ENCODE results near the gene BRINP3.

BRINP3 gene

GRCh38 chr1:190066011-190066410, 411.7 kb downstream of the BRINP3 start:
- H3K4me1 ChIP-seq (ENCODE audit: control insufficient read depth in 2 of 2, insufficient read depth in 1 of 2, low read depth in 1 of 2, low read length in 2 of 2): no peaks in the 10 kb centered on the region
- H2AFZ ChIP-seq (ENCODE audit: low read length): no peak overlapping the region
- DNase-seq (ENCODE audit: low spot score): no peak
- no peak overlapping the region for H3K27ac ChIP-seq (replicated peaks; ENCODE audit: low read length)
- H3K9ac ChIP-seq (ENCODE audit: low read depth, low read length, poor library complexity): no peak overlapping the region
- no peak overlapping the region for H2AK5ac ChIP-seq (ENCODE audit: low read depth, low read length)
- H4K91ac ChIP-seq (ENCODE audit: low read depth, low read length, poor library complexity): no peak overlapping the region
- H3K79me1 ChIP-seq (ENCODE audit: low read depth, low read length): no peaks in the 10 kb centered on the region
- H4K8ac ChIP-seq (ENCODE audit: low read depth, low read length): no peak overlapping the region
- H2BK12ac ChIP-seq (ENCODE audit: low read length): no peak overlapping the region
- no peak overlapping the region for H3K4me3 ChIP-seq (ENCODE audit: low read length in 2 of 2)
- H3K9me3 ChIP-seq (replicated peaks in 1 of 2; ENCODE audit: control insufficient read depth in 2 of 2, insufficient read depth in 1 of 2, low read depth in 1 of 2, low read length in 2 of 2): no peaks in the 10 kb centered on the region
- no peak overlapping the region for H3K23ac ChIP-seq (ENCODE audit: low read depth, low read length, poor library complexity)
- no peak overlapping the region for H2BK5ac ChIP-seq (ENCODE audit: low read length)
- H2BK120ac ChIP-seq (ENCODE audit: low read depth, low read length): no peak overlapping the region
- no peaks in the 10 kb centered on the region for H3K36me3 ChIP-seq (replicated peaks in 1 of 2; ENCODE audit: control insufficient read depth in 2 of 2, insufficient read depth in 2 of 2, low read length in 2 of 2)
- no CpG with 5 or more reads among the region's 2 CpGs for WGBS, 2 donors (ENCODE audit: extremely low coverage in 2 of 2, insufficient read length in 2 of 2, insufficient replicate concordance in 1 of 2)
- H3K14ac ChIP-seq (ENCODE audit: low read length): no peak overlapping the region
- H3K4ac ChIP-seq (ENCODE audit: low read length): no peak overlapping the region
- H3K4me2 ChIP-seq (ENCODE audit: insufficient read depth, low read length, poor library complexity, severe bottlenecking): no peak overlapping the region
- no peak overlapping the region for H2BK15ac ChIP-seq (ENCODE audit: low read length)
- no peaks in the 10 kb centered on the region for H3K27me3 ChIP-seq (ENCODE audit: control insufficient read depth in 3 of 3, insufficient read depth in 3 of 3, low read depth in 1 of 3, low read length in 3 of 3)
- no peak overlapping the region for H3K18ac ChIP-seq (ENCODE audit: low read length)

- H3K27ac ChIP-seq (replicated peaks; ENCODE audit: low read length): no peak overlapping the region
Observed at GRCh38 chr1:190049314-190049713, 428.4 kb downstream of the BRINP3 start.

More at GRCh38 chr1:190049314-190049713, 428.4 kb downstream of the BRINP3 start:
- H2BK12ac ChIP-seq (ENCODE audit: low read length): no peak overlapping the region
- no peak for DNase-seq (ENCODE audit: low spot score)
- H2AFZ ChIP-seq (ENCODE audit: low read length): no peak overlapping the region
- H4K8ac ChIP-seq (ENCODE audit: low read depth, low read length): no peak overlapping the region
- H3K79me1 ChIP-seq (ENCODE audit: low read depth, low read length): no peaks in the 10 kb centered on the region
- no peak overlapping the region for H2BK15ac ChIP-seq (ENCODE audit: low read length)
- H3K4ac ChIP-seq (ENCODE audit: low read length): no peak overlapping the region
- no peak overlapping the region for H3K4me2 ChIP-seq (ENCODE audit: insufficient read depth, low read length, poor library complexity, severe bottlenecking)
- H3K27me3 ChIP-seq (ENCODE audit: control insufficient read depth in 3 of 3, insufficient read depth in 3 of 3, low read depth in 1 of 3, low read length in 3 of 3): no peaks in the 10 kb centered on the region
- no peak overlapping the region for H3K18ac ChIP-seq (ENCODE audit: low read length)
- no peaks in the 10 kb centered on the region for H3K36me3 ChIP-seq (replicated peaks in 1 of 2; ENCODE audit: control insufficient read depth in 2 of 2, insufficient read depth in 2 of 2, low read length in 2 of 2)
- H3K4me1 ChIP-seq (ENCODE audit: control insufficient read depth in 2 of 2, insufficient read depth in 1 of 2, low read depth in 1 of 2, low read length in 2 of 2): peaks cover 2 to 3% of the 10 kb centered on the region in 2 donors
- H3K9ac ChIP-seq (ENCODE audit: low read depth, low read length, poor library complexity): no peak overlapping the region
- no peak overlapping the region for H3K23ac ChIP-seq (ENCODE audit: low read depth, low read length, poor library complexity)
- no peak overlapping the region for H2BK5ac ChIP-seq (ENCODE audit: low read length)
- no peak overlapping the region for H2AK5ac ChIP-seq (ENCODE audit: low read depth, low read length)
- no peak overlapping the region for H3K14ac ChIP-seq (ENCODE audit: low read length)
- H3K9me3 ChIP-seq (replicated peaks in 1 of 2; ENCODE audit: control insufficient read depth in 2 of 2, insufficient read depth in 1 of 2, low read depth in 1 of 2, low read length in 2 of 2): no peaks in the 10 kb centered on the region
- H4K91ac ChIP-seq (ENCODE audit: low read depth, low read length, poor library complexity): no peak overlapping the region
- H2BK120ac ChIP-seq (ENCODE audit: low read depth, low read length): no peak overlapping the region
- no CpG with 5 or more reads among the region's 1 CpG for WGBS, 2 donors (ENCODE audit: extremely low coverage in 2 of 2, insufficient read length in 2 of 2, insufficient replicate concordance in 1 of 2)
- no peak overlapping the region for H3K4me3 ChIP-seq (ENCODE audit: low read length in 2 of 2)
